ENCODE measurements around the gene MTARC2.

DNA sequence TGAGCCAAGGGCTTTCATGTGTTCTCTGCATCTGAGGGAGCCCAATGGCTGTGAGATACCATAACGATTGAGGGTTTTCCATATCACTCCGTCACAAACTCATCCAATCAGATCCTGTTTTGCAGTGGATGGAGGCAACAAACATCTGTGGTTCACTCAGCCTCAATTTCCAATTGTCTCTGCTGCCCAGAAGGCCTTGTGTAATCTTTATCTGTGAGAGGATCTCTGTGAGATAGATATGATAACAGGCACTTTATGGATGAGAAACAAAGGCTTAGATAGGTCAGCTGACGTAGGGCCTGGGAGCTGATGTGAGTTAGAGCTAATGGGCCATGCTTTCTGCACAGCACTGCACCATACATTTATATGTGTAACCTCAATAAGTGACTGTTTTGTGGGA is 35.3 kb downstream of the MTARC2 start:
- TF ChIP-seq, protein P1, sequence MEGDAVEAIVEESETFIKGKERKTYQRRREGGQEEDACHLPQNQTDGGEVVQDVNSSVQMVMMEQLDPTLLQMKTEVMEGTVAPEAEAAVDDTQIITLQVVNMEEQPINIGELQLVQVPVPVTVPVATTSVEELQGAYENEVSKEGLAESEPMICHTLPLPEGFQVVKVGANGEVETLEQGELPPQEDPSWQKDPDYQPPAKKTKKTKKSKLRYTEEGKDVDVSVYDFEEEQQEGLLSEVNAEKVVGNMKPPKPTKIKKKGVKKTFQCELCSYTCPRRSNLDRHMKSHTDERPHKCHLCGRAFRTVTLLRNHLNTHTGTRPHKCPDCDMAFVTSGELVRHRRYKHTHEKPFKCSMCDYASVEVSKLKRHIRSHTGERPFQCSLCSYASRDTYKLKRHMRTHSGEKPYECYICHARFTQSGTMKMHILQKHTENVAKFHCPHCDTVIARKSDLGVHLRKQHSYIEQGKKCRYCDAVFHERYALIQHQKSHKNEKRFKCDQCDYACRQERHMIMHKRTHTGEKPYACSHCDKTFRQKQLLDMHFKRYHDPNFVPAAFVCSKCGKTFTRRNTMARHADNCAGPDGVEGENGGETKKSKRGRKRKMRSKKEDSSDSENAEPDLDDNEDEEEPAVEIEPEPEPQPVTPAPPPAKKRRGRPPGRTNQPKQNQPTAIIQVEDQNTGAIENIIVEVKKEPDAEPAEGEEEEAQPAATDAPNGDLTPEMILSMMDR (conservative IDR thresholded peaks at IDR 0.05 in 1 of 2, IDR thresholded peaks at IDR 0.05 in 1 of 2; ENCODE audit: low read depth in 1 of 2, low read length in 2 of 2): no peak
- TF ChIP-seq EZH2 (IDR thresholded peaks at IDR 0.05; ENCODE audit: low read length, missing control alignments): no peak
